A673 (cell line): ENCODE results near the gene LSM14A. TPM values are rescaled to one million over a fixed set of nuclear protein-coding genes. Genes with fewer than 3 reads are reported as not detected.

Source experiments
- BruUV-seq: library from RNA; stranded (reverse); fragments of 400-500 nt; replicated peaks from 2 replicates; lab custom pipeline; 2021; lab: Mats Ljungman, UMichigan
- CTCF ChIA-PET: fragments of 300-600 bp; sonication (Branson Sonifier 250); formaldehyde crosslinking; loops from one replicate; lab custom pipeline; 2022; ENCODE audit warnings: antibody characterized with exemption; lab: Charles Lee
- POLR2A ChIA-PET: fragments of 300-600 bp; sonication (Branson Sonifier 250); formaldehyde crosslinking; loops from one replicate; lab custom pipeline; 2022; ENCODE audit warnings: antibody characterized with exemption; ENCODE audit not compliant: low non-redundant PET; lab: Charles Lee
- DNase-seq: peaks from one replicate; pipeline ENCODE4 v3.0.0-alpha.2; 2015; ENCODE audit warnings: low spot score
- H3K27ac ChIP-seq: fragments of 200-600 bp; sonication (generic); 2 replicates; pipeline ENCODE4 v1.5.1; 2016; ENCODE audit warnings: mixed run types, low read depth, mild to moderate bottlenecking, mixed read lengths, antibody characterized with exemption, low read length; ENCODE audit not compliant: poor library complexity, severe bottlenecking
- H3K27me3 ChIP-seq: fragments of 200-600 bp; sonication (generic); replicated peaks from 2 replicates; pipeline ENCODE4 v1.6.1; 2017; ENCODE audit warnings: mixed run types, low read depth, mild to moderate bottlenecking, mixed read lengths, antibody characterized with exemption, low read length; ENCODE audit not compliant: insufficient read depth, poor library complexity
- H3K36me3 ChIP-seq: fragments of 200-600 bp; sonication (generic); 2 replicates; pipeline ENCODE4 v1.6.1; 2016; ENCODE audit warnings: mixed run types, mild to moderate bottlenecking, mixed read lengths, antibody characterized with exemption, low read length; ENCODE audit not compliant: insufficient read depth, poor library complexity, severe bottlenecking
- H3K4me1 ChIP-seq: fragments of 200-600 bp; sonication (generic); 2 replicates; pipeline ENCODE4 v1.6.1; 2017; ENCODE audit warnings: mixed run types, mild to moderate bottlenecking, mixed read lengths, antibody characterized with exemption, low read length; ENCODE audit not compliant: insufficient read depth, poor library complexity, severe bottlenecking
- H3K4me3 ChIP-seq: fragments of 200-600 bp; sonication (generic); 2 replicates; pipeline ENCODE4 v1.5.1; 2016; ENCODE audit warnings: low read depth, mixed run types, mild to moderate bottlenecking, mixed read lengths, low read length; ENCODE audit not compliant: poor library complexity, severe bottlenecking
- H3K9me3 ChIP-seq: fragments of 200-600 bp; sonication (generic); 2 replicates; pipeline ENCODE4 v1.6.1; 2016; ENCODE audit warnings: mixed run types, low read depth, mild to moderate bottlenecking, mixed read lengths, antibody characterized with exemption, low read length; ENCODE audit not compliant: poor library complexity, severe bottlenecking
- EZH2 ChIP-seq: fragments of 200-600 bp; sonication (generic); IDR thresholded peaks from 2 replicates; pipeline ENCODE4 v1.6.1; 2017; ENCODE audit warnings: borderline replicate concordance, low read depth, mild to moderate bottlenecking, mixed read lengths, antibody characterized with exemption, low read length; ENCODE audit not compliant: poor library complexity, severe bottlenecking
- intact Hi-C: fragments of 100-400 bp; cut with micrococcal nuclease; formaldehyde crosslinking; loops from one replicate; pipeline ENCODE4 v1.10.0; 2022; ENCODE audit not compliant: unreplicated experiment
- total RNA-seq: library from RNA; stranded (reverse); gene quantifications from 2 replicates; pipeline ENCODE4 v1.2.3, GENCODE V29; 2021
- TF ChIP-seq, protein P1 (sequence below): fragments of 300-800, 200-600 bp; sonication (generic); conservative IDR thresholded peaks from 2 replicates; pipeline ENCODE4 v1.5.1; 2017; ENCODE audit warnings: low read depth, mild to moderate bottlenecking, antibody characterized with exemption, low read length, moderate library complexity, mixed read lengths

The LSM14A gene
- total RNA-seq, 1 experiment from 2014 or later, result 137 TPM

DNA sequence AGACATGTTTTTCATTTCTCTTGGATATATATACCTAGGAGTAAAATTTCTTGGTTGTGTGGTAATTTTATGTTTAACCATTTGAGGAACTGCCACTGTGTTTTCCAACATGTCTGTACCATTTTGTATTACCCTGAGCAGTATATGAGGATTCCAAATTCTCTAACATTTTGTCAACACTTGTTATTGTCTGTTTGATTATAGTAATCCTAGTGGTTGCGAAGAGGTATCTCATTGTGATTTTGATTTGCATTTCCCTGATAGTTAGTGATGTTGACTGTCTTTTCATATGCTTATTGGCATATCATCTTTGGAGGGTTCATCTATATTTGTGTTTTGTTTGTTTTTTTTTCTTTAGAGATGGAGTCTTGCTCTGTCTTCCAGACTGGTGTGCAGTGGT, 103.4 kb downstream of the LSM14A start:
- CTCF ChIA-PET, result no interaction called here
- no TSS peak for BruUV-seq
- Histone ChIP-seq H3K4me1 (peaks cover 41% of the 10 kb centered on the region), H3K27ac (no peak overlapping the region), H3K27me3 (no peaks in the 10 kb centered on the region), H3K36me3 (no peaks in the 10 kb centered on the region), H3K9me3 (no peaks in the 10 kb centered on the region), H3K4me3 (no peak overlapping the region)
- POLR2A ChIA-PET, result no interaction called here
- intact Hi-C loops, result no loop called here
- DNase-seq, result no peak
- TF ChIP-seq, protein P1, sequence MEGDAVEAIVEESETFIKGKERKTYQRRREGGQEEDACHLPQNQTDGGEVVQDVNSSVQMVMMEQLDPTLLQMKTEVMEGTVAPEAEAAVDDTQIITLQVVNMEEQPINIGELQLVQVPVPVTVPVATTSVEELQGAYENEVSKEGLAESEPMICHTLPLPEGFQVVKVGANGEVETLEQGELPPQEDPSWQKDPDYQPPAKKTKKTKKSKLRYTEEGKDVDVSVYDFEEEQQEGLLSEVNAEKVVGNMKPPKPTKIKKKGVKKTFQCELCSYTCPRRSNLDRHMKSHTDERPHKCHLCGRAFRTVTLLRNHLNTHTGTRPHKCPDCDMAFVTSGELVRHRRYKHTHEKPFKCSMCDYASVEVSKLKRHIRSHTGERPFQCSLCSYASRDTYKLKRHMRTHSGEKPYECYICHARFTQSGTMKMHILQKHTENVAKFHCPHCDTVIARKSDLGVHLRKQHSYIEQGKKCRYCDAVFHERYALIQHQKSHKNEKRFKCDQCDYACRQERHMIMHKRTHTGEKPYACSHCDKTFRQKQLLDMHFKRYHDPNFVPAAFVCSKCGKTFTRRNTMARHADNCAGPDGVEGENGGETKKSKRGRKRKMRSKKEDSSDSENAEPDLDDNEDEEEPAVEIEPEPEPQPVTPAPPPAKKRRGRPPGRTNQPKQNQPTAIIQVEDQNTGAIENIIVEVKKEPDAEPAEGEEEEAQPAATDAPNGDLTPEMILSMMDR, result no peak
- TF ChIP-seq EZH2, result no peak

DNA sequence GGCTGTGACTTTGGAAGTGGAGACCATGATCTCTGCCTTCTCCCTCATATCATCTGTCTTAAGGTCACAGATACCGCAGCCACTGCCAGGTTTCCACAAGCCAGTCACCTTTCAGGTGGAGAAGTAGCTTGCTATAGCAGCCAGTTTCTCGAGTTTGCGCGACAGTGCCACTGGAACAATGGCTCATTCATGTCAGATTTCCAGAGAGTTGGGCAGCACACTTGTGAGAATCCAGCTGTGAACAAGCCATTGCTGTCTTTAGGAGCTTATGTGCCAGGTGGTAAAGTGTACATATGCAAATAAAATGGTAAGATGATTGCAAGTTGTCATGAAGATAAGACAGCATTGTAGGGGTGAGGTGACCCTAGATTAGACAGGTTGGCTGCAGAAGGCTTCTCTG, 104.3 kb downstream of the LSM14A start:
- TF ChIP-seq, protein P1, result no peak
- POLR2A ChIA-PET, result interaction anchor here (0.6 kb wide), 1 partner anchor 12 kb away, joined by 9 read pairs; no protein-coding TSS in a partner anchor
- Histone ChIP-seq H3K27ac (peak overlapping the region; percentile 38), H3K4me3 (no peak overlapping the region), H3K36me3 (no peaks in the 10 kb centered on the region), H3K9me3 (no peaks in the 10 kb centered on the region), H3K27me3 (no peaks in the 10 kb centered on the region), H3K4me1 (peaks cover 33% of the 10 kb centered on the region)
- CTCF ChIA-PET, result no interaction called here
- intact Hi-C loops, result no loop called here
- DNase-seq, result no peak
- no TSS peak for BruUV-seq

DNA sequence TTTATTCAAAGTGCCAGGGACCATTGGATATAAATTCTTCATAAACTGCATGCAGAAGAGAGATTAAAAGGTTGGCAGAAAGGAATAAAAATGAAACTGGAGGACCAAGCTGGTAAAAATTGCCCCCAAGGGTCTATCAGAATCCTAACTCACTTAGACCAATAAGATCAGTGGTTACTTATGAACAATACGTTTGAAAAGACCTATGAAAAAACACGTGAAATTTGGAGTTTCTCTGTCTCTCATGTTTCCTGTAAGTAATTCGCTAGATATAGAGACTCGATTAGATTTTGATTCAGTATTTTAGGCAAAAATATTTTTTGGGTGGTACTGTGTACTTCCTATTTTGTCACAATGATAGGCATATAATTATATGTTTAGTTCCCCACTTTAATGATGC, 104.9 kb downstream of the LSM14A start:
- ChIA-PET CTCF (no interaction called here), POLR2A (interaction anchor here (0.6 kb wide), 1 partner anchor 13 kb away, joined by 9 read pairs; no protein-coding TSS in a partner anchor)
- intact Hi-C loops, result no loop called here
- TF ChIP-seq, protein P1, result no peak
- TF ChIP-seq EZH2, result no peak
- DNase-seq, result no peak
- Histone ChIP-seq H3K9me3 (no peaks in the 10 kb centered on the region), H3K4me1 (peaks cover 30% of the 10 kb centered on the region), H3K27ac (peak overlapping the region; percentile 38), H3K4me3 (no peak overlapping the region), H3K27me3 (no peaks in the 10 kb centered on the region), H3K36me3 (no peaks in the 10 kb centered on the region)
- BruUV-seq, result no TSS peak
